GM21360 (cell line): Measurements from ENCODE around the gene ABCB11.

Experiments used
- ATAC-seq: cut with Tn5 transposase; IDR thresholded peaks from one replicate; pipeline ENCODE4 v1.9.1; 2021; ENCODE audit warnings: mild to moderate bottlenecking, moderate library complexity; ENCODE audit not compliant: unreplicated experiment

Gene ABCB11

DNA sequence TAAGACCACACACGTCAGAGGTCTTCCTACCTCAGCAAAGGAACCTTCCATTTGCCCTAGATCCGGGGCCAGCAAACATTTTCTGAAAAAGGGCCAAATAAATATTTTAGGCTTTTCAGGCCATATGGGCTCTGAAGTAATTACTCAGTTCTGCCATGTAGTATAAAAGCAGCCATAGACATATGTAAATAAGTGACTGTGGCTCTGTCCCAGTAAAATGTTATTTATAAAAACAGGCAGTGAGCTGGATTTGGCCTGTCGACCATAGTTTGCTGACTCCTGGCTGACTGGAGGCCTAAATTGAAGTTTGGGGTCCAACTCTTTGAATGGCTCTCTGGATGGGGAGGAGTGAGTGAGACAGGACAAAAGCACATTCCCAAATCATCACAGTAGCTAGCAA lies 49.5 kb downstream of the ABCB11 start:
- ATAC-seq = no peak

DNA sequence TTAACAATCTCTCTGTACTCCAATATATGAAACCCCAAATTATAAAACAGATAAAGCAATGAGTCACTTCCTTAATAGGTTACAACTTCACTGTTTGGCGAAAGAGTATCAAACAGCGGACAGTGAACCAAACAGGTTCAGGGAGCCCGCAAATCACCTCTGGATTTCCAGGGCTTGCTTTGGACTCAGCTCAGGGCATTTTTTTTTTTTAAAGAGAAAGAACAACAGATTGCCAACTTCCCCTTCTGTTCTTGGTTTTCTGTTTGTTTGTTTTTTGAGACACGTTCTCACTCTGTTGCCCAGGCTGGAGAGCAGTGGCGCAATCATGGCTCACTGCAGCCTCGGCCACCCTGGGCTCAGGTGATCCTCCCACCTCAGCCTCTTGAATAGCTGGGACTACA lies 52.7 kb downstream of the ABCB11 start:
- no peak for ATAC-seq

DNA sequence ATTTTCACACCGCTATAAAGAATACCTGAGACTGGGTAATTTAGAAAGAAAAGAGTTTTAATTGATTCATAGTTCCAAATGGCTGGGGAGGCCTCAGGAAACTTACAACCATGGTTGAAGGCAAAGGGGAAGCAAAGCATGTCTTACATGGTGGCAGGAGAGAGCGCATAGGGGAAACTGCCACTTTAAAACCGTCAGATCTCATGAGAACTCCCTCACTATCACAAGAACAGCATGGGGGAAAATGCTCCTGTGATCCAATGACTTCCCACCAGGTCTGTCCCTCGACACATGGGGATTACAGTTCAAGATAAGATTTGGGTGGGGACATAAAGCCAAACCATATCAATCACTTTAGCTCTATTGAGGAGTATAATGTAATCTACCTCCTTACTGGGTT lies 53.5 kb downstream of the ABCB11 start:
- no peak for ATAC-seq

DNA sequence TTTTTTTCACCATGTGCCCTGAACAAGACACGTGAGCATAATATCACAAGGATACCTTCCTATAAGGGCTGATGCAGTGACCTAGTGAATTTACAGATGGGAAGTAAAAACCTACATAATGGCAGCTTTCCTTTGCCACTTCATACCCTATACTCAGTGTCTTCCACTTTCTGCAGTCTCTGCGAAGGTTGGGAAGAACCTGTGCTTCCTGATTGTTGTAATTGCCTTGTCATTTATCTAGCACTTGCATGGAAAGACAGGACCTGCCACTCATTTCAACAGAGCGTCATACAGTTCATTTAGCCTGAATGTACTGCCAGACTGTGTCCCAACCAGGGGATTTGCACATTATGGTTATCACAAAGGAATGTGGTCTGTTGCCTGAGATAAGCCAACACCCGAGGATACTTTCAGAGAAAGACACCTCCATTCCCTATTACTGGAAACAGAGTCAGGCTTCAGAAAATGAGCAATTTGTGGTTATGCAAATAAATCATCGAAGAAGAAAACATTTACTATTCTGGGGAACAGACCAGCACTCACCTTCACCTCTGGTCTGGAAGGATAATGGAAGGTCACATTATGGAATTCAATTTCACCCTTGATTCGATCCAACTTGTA lies 55.0 kb downstream of the ABCB11 start:
- no peak for ATAC-seq

DNA sequence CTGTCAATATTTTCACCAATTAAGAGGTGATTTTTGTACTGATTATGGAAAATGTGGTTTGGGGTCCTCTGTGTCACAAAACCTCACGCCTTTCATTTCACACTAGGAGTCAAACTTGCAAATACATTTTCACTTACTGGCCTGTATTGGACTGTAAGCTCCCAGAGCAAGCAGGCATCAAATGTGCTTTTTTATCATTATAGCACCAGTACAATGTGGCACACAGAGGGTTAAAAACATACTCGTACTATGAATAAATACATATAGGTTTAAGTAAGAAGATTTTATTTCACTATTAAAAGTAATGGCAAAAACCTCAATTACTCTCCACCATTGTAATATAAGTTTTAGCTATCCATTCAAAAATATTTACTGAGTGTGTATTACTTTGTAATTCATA lies 56.7 kb downstream of the ABCB11 start:
- no peak for ATAC-seq

DNA sequence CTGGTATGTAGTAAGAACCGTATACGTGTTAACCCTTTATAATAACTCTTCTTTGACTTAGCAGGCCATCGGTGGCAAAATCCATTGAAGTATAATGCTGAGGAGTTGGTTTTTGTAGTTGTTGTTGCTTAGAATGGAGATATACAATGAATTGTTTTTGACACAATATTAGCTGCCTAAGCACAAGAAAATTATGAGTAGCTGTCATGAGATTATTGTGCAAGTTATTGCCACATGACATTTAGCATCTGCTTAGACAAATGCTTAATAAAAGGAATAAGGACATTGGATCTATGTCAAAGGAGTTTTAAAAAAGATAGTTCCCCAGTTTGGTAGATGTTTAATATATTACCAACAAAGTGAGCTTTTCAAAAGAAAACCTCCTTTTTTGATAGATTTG lies 59.9 kb downstream of the ABCB11 start:
- no peak for ATAC-seq

DNA sequence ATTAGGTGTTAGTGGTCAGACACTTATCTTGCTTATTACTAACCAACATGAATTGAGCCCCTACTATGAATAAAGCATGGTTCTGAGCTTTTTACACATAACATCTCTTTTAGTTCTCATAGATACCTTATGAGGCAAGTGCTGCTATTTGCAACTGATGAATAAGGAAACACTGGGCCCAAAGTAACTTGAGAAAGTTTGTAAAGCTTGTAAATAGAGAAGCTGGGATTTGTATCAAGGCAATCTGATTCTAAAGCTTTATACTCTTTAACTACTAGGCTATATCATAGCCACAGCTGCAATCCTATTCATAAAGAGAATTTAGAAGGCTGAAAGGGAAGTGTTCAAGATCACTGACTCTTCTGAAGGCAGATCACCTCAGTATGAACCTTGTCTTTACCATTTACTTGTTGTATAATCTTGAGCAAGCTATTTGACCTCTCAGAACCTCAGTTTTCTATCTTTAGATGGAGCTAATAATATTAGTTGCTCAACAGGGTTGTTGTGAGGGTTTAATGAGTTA lies 60.4 kb downstream of the ABCB11 start:
- no peak for ATAC-seq

DNA sequence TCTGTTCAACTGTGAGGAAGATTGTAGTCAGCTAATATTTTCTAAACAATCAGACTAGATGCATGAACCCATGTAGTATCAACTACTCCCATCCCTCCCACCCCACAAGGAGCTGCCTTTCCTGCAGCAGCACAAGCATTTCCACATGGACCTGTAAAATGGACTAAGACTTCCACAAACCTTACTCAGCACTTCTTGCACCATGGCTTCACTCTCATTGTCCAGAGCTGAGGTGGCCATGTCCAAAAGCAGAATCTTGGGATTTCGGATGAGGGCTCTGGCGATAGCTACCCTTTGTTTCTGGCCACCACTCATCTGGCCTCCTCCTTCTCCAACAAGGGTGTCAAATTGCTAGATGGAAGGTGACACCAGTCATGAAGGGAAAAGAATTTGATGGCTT lies 61.3 kb downstream of the ABCB11 start:
- no peak for ATAC-seq

DNA sequence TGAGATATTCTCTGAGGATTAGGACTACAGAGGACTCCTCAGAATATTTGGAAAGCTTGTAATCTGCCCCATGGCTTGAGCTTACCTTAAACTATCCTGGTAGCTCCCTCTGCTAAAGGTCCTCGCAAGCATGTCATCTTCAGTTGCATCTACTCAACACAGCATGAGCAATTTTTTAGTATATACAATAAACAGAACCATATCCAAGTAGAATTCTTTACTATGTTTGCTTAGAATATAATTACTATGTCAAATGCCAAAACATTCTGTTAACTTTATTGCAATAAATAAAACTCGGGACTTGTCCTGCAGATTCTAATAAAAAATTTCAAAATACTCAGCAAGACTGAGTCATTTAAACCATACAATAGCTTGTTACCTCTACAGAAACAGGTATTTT lies 62.8 kb downstream of the ABCB11 start:
- no peak for ATAC-seq

DNA sequence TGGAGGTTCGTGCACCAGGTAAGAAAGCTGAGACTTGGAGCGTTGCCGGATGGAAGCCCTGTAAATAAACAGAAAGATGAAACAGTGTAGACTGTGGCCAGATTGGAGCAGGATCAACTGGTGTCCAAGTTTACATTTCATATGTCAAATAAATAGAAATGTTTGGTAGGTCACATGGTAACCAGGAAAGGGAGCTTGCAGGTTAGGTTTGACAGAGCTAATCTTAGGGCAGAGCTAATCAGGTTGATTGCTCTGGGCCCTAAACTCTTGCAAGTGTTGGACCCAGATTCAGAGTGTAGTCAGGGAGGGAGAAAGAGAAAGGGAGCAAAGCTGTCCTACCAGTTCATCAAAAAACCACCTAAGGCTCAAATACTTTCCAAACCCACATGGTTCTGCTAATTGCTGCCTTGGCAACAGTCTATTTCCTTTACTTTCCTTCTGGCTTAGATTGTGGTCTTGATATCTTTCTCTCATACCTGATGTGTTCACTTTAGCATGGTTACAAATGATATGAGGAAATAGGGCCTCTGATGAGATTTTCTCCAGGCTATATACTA lies 66.8 kb downstream of the ABCB11 start:
- ATAC-seq = no peak

DNA sequence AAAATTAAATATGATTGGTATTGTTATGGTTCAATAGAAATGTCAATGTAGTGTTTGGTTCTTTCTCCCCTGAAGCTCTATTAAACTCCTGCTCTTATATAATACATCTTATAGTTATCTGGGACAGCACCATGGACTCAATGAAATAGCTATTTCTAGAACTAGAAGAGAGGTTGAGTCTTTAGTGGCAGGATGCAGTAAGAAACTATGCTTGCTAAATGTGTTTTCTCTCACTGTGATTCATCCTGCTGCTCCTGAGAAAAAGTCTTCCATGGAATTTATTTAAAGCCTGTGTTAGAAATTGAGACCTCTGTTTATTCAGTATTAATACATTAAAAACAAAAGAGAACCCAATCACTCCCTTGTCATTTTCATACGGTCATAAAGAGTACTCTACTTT lies 68.5 kb downstream of the ABCB11 start:
- ATAC-seq = no peak

DNA sequence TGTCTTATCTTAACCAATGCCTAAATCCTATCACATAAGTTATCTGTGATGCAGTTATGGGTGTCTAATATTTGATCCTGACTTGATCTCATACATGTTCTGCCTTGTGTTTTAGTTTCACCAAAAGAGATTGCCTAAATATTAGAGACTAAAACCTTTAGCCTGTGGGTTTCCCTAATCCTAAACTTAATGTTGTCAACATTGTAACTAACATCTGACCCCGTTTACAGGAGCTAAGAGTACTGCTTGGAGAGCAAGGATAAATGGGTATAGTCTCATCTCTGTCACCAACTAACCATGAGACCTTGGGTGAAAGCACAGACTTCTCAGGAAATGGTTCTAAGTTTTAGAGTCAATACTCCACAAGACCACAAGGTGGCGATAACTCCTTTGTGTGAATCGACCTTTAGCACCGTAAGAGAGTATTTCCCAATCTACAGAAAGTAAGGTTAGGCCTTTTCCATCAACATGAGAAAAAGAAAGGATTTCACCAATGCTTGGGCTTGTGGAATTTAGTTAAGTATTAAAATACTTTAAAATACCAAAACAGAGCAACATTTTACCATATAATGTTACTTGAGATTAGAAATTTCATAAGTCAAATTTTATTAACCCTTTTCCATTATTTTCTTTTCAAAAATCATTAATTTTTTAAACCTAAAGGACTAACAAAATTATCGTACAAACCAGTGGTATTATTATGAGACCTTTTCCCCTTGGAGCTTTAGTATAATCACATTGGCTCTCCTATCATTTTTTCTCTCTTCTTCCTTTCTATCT lies 69.5 kb downstream of the ABCB11 start:
- ATAC-seq = peak; percentile 70

DNA sequence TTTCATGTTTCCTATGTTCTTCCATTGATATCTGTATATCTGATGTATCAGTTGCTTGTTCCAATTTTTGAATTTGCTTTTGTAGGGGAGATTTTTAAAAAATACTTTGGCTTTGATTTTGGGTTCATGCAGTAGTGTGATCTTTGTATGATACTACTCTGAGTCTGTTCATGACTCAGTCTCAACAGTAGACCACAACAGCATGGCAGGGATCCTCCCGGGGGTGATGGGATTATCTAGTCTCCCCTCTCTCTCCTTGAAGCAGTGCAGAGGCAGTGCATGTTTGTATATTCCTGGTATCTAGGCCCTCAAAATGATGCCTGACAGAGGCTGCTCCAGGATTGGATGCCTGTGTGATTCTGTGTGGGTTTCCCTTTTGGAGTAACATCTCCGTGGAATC lies 74.7 kb downstream of the ABCB11 start:
- ATAC-seq = no peak

DNA sequence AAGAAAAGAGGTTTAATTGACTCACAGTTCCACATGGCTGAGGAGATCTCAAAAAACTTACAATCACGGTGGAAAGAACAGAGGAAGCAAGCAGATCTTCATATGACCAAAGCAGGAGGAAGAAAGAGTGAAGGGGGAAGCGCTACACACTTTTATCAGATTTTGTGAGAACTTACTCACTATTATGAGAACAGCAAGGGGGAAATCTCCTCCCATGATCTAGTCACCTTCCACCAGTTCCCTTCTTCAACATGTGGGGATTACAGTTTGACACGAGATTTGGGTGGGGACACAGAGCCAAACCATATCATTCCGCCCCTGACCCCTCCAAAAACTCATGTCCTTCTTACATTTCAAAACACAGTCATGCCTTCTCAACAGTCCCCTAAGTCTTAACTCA lies 75.8 kb downstream of the ABCB11 start:
- ATAC-seq = no peak

DNA sequence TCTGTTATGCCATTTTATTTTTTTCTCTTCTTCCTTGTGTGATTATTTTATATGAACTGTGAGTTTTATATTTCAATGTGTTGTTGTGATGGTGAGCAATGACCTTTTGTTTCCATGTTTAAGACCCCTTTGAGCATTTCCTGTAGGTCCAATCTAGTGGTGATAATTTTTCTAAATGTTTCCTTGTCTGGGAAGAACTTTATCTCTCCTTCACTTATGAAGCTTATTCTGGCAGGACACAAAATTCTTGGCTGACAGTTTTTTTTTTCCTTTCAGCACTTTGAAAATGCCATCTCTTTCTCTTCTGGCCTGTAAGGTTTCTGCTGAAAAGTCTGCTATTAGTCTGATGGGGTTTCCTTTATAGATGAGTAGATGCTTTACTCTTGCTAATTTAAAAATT lies 76.9 kb downstream of the ABCB11 start:
- ATAC-seq = no peak

DNA sequence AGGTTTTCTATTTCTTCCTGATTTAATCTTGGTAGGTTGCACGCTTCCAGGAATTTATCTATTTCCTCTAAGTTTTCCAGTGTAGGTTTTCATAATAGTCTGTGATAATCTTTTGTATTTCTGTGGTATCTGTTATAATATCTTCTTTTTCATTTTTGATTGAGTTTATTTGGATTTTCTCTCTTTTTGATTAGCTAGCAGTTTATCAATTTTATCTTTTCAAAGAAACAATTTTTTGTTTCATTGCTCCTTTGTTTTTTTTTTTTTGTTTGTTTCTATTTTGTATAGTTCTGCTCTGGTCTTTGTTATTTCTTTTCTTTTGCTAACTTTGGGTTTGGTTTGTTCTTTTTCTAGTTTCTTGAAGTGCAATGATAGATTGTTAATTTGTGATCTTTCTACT lies 78.7 kb downstream of the ABCB11 start:
- ATAC-seq = no peak

DNA sequence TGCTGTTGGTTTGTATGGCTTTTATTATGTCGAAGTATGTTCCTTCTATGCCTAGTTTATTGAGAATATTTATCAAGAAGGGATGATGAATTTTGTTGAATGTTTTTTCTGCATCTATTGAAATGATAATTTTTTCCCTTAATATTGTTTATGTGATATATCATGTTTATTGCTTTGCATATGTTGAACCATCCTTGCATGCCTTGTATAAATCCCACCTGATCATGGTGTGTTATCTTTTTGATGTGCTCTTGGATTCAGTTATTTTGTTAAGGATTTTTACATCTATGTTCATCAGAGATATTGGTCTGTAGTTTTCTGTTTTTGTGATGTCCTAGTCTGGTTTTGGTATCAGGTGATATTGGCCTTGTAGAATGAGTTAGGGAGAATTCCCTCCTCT lies 79.3 kb downstream of the ABCB11 start:
- no peak for ATAC-seq

DNA sequence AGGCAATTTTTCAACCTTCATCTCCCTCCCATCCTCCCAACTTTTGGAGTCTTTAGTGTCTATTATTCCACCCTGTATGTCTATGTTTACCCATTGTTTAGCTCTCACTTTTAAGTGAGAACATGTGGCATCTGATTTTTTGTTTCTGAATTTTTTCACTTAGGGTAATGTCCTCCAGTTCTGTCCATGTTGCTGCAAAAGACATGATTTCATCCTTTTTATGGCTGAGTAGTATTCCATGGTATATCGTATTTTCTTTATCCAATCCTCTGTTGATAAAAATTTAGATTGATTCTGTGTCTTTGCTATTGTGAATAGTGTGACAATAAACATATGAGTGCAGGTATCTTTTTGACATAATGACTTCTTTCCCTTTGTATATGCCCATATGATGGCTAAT lies 81.8 kb downstream of the ABCB11 start:
- ATAC-seq = no peak

DNA sequence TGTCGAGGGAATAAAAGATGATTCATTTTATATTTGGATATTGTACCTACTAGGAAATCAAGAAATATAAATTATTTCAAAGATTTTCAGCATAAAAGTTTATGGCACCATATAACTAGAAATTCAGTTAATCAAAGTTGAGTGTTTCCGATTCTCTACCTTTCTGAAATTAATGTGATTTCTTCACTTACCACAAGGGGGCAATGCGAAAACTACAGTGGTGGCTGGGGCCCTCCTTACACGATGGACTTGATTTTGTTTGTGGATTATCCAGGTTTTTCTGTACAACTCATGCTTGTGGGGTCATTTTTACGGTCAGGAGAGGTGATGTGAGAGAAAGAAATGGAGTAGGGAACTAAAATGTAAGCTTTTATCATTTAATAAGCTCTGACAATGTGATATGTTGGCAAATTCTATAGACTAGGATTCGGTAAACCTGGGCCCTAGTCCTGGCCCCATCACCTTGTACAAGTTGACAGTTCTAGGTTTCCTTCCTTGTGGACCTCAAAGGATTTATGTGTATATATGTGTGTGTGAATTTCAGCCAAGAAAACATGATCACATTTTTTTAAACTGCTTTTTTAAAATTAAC lies 82.4 kb downstream of the ABCB11 start:
- no peak for ATAC-seq

DNA sequence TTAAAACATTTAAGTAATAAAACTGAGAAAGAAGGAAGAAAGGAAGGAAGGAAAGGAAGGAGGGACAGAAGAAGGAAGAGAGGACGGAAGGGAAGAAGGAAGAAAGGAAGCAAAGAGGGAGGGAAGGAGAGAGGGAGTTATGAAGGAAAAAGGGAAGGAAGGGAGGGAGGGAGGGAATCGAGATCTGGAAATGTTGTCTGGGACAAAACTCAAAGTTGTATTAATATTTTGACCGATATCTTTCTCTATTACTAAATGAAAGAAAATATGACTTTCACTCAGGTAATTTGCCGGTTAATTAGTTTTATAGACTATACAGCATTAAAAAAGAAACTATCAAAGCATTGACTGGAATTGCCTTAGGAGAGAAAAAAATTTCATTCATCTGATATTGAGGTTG lies 85.6 kb downstream of the ABCB11 start:
- ATAC-seq = no peak

DNA sequence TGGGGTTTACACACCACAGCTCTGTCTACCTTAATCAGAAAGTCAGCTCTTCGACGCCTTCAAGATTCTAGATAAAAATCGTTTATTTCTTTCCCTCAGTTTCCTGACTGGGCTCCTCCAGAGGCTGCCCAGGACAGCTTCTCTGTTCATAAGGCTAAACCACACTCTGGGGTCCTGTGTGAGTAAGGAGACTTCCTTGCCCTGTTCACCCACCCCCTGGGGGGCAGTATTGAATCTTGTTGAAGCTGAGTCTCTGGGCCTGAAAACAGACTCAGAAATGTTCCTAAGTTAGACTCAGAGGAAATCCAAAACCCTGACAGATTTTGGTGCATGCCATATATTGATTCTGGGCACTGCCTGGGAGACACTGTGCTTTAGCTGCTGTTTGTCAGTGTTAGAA lies 87.1 kb downstream of the ABCB11 start:
- no peak for ATAC-seq

DNA sequence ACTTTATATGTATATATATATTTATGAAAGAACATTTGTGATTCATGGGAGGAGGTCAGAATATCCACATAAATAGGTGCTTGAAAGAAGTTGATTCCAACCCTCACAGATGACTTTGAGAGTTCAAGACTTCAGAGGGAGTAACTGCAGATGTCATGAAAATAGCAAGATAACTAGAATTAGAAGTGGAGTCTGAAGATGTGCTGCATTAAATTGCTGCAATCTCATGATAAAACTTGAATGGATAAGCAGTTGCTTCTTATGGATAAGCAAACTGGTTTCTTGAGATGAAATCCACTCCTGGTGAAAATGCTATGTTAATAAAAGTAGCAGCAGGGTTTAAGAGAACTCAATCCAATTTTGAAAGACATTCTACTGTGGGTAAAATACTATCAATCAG lies 89.8 kb downstream of the ABCB11 start:
- no peak for ATAC-seq
